Measurements from ENCODE around the gene SUDS3. TPM values are rescaled to one million over a fixed set of nuclear protein-coding genes. Genes with fewer than 3 reads are reported as not detected.

Gene SUDS3
- total RNA-seq, 1 experiment from 2014 or later: 20.5 TPM

GRCh38 chr12:118356809-118357256 is 19.5 kb upstream of the SUDS3 start:
- peak; percentile 57 for DNase-seq (ENCODE audit: low read depth)

- peak; percentile 72 for DNase-seq (ENCODE audit: low read depth)
These were observed 18.9 kb upstream of the SUDS3 start for GRCh38 chr12:118357257-118358007.

- DNase-seq (ENCODE audit: low read depth): no peak
These were observed 18.4 kb upstream of the SUDS3 start for GRCh38 chr12:118358008-118358359.

- peak; percentile 26 for DNase-seq (ENCODE audit: low read depth)
These were observed 17.5 kb upstream of the SUDS3 start for GRCh38 chr12:118358612-118359540.

GRCh38 chr12:118359541-118359915 is 16.8 kb upstream of the SUDS3 start:
- no peak for DNase-seq (ENCODE audit: low read depth)

GRCh38 chr12:118361092-118361404 is 15.3 kb upstream of the SUDS3 start:
- peak; percentile 39 for DNase-seq (ENCODE audit: low read depth)

GRCh38 chr12:118361889-118362288 is 14.5 kb upstream of the SUDS3 start:
- no peak for DNase-seq (ENCODE audit: low read depth)

- DNase-seq (ENCODE audit: low read depth): no peak
These were observed 7.5 kb upstream of the SUDS3 start for GRCh38 chr12:118368821-118369220.

- no peak for DNase-seq (ENCODE audit: low read depth)
These were observed 5.8 kb upstream of the SUDS3 start for GRCh38 chr12:118370601-118371000.

GRCh38 chr12:118371321-118372282 is 4.8 kb upstream of the SUDS3 start:
- peak; percentile 35 for DNase-seq (ENCODE audit: low read depth)

GRCh38 chr12:118372541-118373495 is 3.5 kb upstream of the SUDS3 start, which contains the start of gene TAOK3:
Gene TAOK3, minus strand, starts transcription at chr12:118372907. Its CDS starts 117,340 bp downstream, at chr12:118255567.
- DNase-seq (ENCODE audit: low read depth): peak; percentile 98

- no peak for DNase-seq (ENCODE audit: low read depth)
These were observed 2.7 kb upstream of the SUDS3 start for GRCh38 chr12:118373616-118374015.

- DNase-seq (ENCODE audit: low read depth): no peak
These were observed 2.1 kb upstream of the SUDS3 start for GRCh38 chr12:118374126-118374725.

GRCh38 chr12:118374909-118375308 is 1.4 kb upstream of the SUDS3 start:
- DNase-seq (ENCODE audit: low read depth): no peak

GRCh38 chr12:118375348-118375747 is 1.0 kb upstream of the SUDS3 start:
- DNase-seq (ENCODE audit: low read depth): no peak

- no peak for DNase-seq (ENCODE audit: low read depth)
These were observed 897 bp downstream of the SUDS3 start for GRCh38 chr12:118377021-118377883.

- DNase-seq (ENCODE audit: low read depth): peak; percentile 54
These were observed 1.6 kb downstream of the SUDS3 start for GRCh38 chr12:118377884-118378470.

GRCh38 chr12:118391424-118391823 is 15.1 kb downstream of the SUDS3 start:
- DNase-seq (ENCODE audit: low read depth): no peak

- no peak for DNase-seq (ENCODE audit: low read depth)
These were observed 15.5 kb downstream of the SUDS3 start for GRCh38 chr12:118391836-118392235.
